Neural progenitor cell (in vitro differentiated cells): Measurements from ENCODE around the gene CLASRP. TPM values are rescaled to one million over a fixed set of nuclear protein-coding genes. Genes with fewer than 3 reads are reported as not detected.
A peak's percentile ranks its signal among the peaks of the same experiment; 100 is the strongest.

Source experiments
- DNase-seq: peaks from one replicate; pipeline ENCODE4 v3.0.0-alpha.2; 2016; ENCODE audit warnings: low spot score
- H2AFZ ChIP-seq: fragments of 200-600 bp; sonication (generic); replicated peaks from 2 replicates; pipeline ENCODE4 v1.6.1; 2016; ENCODE audit warnings: antibody characterized with exemption
- H3F3A ChIP-seq: fragments of 200-600 bp; sonication (generic); 2 replicates; pipeline ENCODE4 v1.6.1; 2016; ENCODE audit warnings: antibody characterized with exemption, low read depth
- H3K27ac ChIP-seq: fragments of 200-600 bp; sonication (generic); 2 replicates; pipeline ENCODE4 v1.5.1; 2016; ENCODE audit warnings: mild to moderate bottlenecking
- H3K27me3 ChIP-seq: fragments of 200-600 bp; sonication (generic); 2 replicates; pipeline ENCODE4 v1.6.1; 2016; ENCODE audit warnings: mild to moderate bottlenecking, moderate library complexity
- H3K36me3 ChIP-seq: fragments of 200-600 bp; sonication (generic); 2 replicates; pipeline ENCODE4 v1.5.1; 2016
- H3K4me1 ChIP-seq: fragments of 200-600 bp; sonication (generic); 2 replicates; pipeline ENCODE4 v1.6.1; 2016; ENCODE audit warnings: mixed run types
- H3K4me2 ChIP-seq: fragments of 200-600 bp; sonication (generic); 2 replicates; pipeline ENCODE4 v1.6.1; 2016
- H3K4me3 ChIP-seq: fragments of 200-600 bp; sonication (generic); 2 replicates; pipeline ENCODE4 v1.5.1; 2016
- H3K79me2 ChIP-seq: fragments of 200-600 bp; sonication (generic); 2 replicates; pipeline ENCODE4 v1.6.1; 2016; ENCODE audit warnings: low read depth
- H3K9ac ChIP-seq: fragments of 200-600 bp; sonication (generic); 2 replicates; pipeline ENCODE4 v1.6.1; 2016
- H3K9me3 ChIP-seq: fragments of 200-600 bp; sonication (generic); 2 replicates; pipeline ENCODE4 v1.5.1; 2016; ENCODE audit warnings: low read depth
- H4K20me1 ChIP-seq: fragments of 200-600 bp; sonication (generic); 2 replicates; pipeline ENCODE4 v1.6.1; 2016; ENCODE audit warnings: low read depth
- H3K27ac Mint-ChIP-seq: 3 replicates; pipeline ENCODE4 v1.8.0; 2021; ENCODE audit warnings: mixed read lengths
- H3K27me3 Mint-ChIP-seq: 2 replicates; pipeline ENCODE4 v1.8.0; 2022; ENCODE audit warnings: low read depth, mild to moderate bottlenecking, inconsistent platforms, moderate library complexity, mixed read lengths; ENCODE audit not compliant: insufficient read depth
- H3K36me3 Mint-ChIP-seq: 3 replicates; pipeline ENCODE4 v1.8.0; 2021; ENCODE audit warnings: mixed read lengths
- H3K4me1 Mint-ChIP-seq: 3 replicates; pipeline ENCODE4 v1.8.0; 2021; ENCODE audit warnings: mixed read lengths
- H3K4me3 Mint-ChIP-seq: 3 replicates; pipeline ENCODE4 v1.8.0; 2021; ENCODE audit warnings: mild to moderate bottlenecking, moderate library complexity, mixed read lengths
- H3K9me3 Mint-ChIP-seq: 3 replicates; pipeline ENCODE4 v1.8.0; 2020; ENCODE audit warnings: mixed read lengths
- CTCF ChIP-seq: fragments of 200-600 bp; sonication (generic); IDR thresholded peaks from 2 replicates; pipeline ENCODE4 v1.5.1; 2017; ENCODE audit warnings: antibody characterized with exemption, mild to moderate bottlenecking
- EZH2 ChIP-seq: fragments of 200-600 bp; sonication (generic); IDR thresholded peaks from 2 replicates; pipeline ENCODE4 v1.6.1; 2017; ENCODE audit warnings: antibody characterized with exemption, mild to moderate bottlenecking, moderate library complexity
- EZH2phosphoT487 ChIP-seq: fragments of 200-600 bp; sonication (generic); IDR thresholded peaks from 2 replicates; pipeline ENCODE4 v1.6.1; 2017; ENCODE audit warnings: antibody characterized with exemption
- total RNA-seq: library from RNA; depleted of rRNA; stranded (reverse); fragments of >200 nt; gene quantifications from 2 replicates; pipeline ENCODE4 v1.2.3, GENCODE V29; 2015; ENCODE audit warnings: low replicate concordance

CLASRP gene
- total RNA-seq, 1 donor from 2014 or later = 57.0 TPM

GRCh38 chr19:45100846-45101252 is 62.0 kb downstream of the CLASRP start:
- Histone ChIP-seq H3K27ac (no peak overlapping the region), H3K9me3 (no peaks in the 10 kb centered on the region), H3K79me2 (peaks cover 95% of the 10 kb centered on the region), H3K9ac (no peak overlapping the region), H3K36me3 (no peaks in the 10 kb centered on the region), H4K20me1 (peaks cover 100% of the 10 kb centered on the region), H2AFZ (no peak overlapping the region), H3K4me2 (no peak overlapping the region), H3F3A (peaks cover 23% of the 10 kb centered on the region), H3K27me3 (no peaks in the 10 kb centered on the region), H3K4me1 (peaks cover 36% of the 10 kb centered on the region), H3K4me3 (no peak overlapping the region)
- Mint-ChIP-seq H3K27ac (peak overlapping the region; percentile 4), H3K4me3 (peak overlapping the region; percentile 56), H3K9me3 (no peaks in the 10 kb centered on the region), H3K36me3 (peaks cover 8% of the 10 kb centered on the region), H3K27me3 (peaks cover 10% of the 10 kb centered on the region), H3K4me1 (peaks cover 89% of the 10 kb centered on the region)
- TF ChIP-seq EZH2 = no peak
- TF ChIP-seq EZH2phosphoT487 = no peak
- TF ChIP-seq CTCF = no peak
- DNase-seq = no peak

- Mint-ChIP-seq H3K4me3 (peak overlapping the region; percentile 24), H3K9me3 (no peaks in the 10 kb centered on the region), H3K27me3 (peaks cover 8% of the 10 kb centered on the region), H3K36me3 (peaks cover 1% of the 10 kb centered on the region), H3K27ac (no peak overlapping the region), H3K4me1 (peaks cover 79% of the 10 kb centered on the region)
- peaks cover 36% of the 10 kb centered on the region for H3K4me1 ChIP-seq
- no peaks in the 10 kb centered on the region for H3K27me3 ChIP-seq
- no peak overlapping the region for H3K27ac ChIP-seq
- peaks cover 100% of the 10 kb centered on the region for H4K20me1 ChIP-seq
- no peak overlapping the region for H3K9ac ChIP-seq
- H3K79me2 ChIP-seq = peaks cover 95% of the 10 kb centered on the region
- DNase-seq = no peak
- no peak overlapping the region for H3K4me2 ChIP-seq
- TF ChIP-seq EZH2phosphoT487 (no peak), CTCF (no peak), EZH2 (no peak)
- no peaks in the 10 kb centered on the region for H3K9me3 ChIP-seq
- no peak overlapping the region for H2AFZ ChIP-seq
- H3F3A ChIP-seq = peaks cover 23% of the 10 kb centered on the region
- no peak overlapping the region for H3K4me3 ChIP-seq
- H3K36me3 ChIP-seq = no peaks in the 10 kb centered on the region
Observed at GRCh38 chr19:45101806-45102205, 63.0 kb downstream of the CLASRP start.

- Histone ChIP-seq H3F3A (peaks cover 23% of the 10 kb centered on the region), H3K4me2 (peak overlapping the region; percentile 61), H3K9ac (no peak overlapping the region), H3K27ac (no peak overlapping the region), H4K20me1 (peaks cover 100% of the 10 kb centered on the region), H3K79me2 (peaks cover 95% of the 10 kb centered on the region), H2AFZ (no peak overlapping the region), H3K4me1 (peaks cover 36% of the 10 kb centered on the region), H3K4me3 (no peak overlapping the region), H3K9me3 (no peaks in the 10 kb centered on the region), H3K27me3 (no peaks in the 10 kb centered on the region), H3K36me3 (no peaks in the 10 kb centered on the region)
- Mint-ChIP-seq H3K27me3 (peaks cover 6% of the 10 kb centered on the region), H3K36me3 (no peaks in the 10 kb centered on the region), H3K4me3 (no peak overlapping the region), H3K4me1 (peaks cover 74% of the 10 kb centered on the region), H3K9me3 (no peaks in the 10 kb centered on the region), H3K27ac (no peak overlapping the region)
- no peak for TF ChIP-seq CTCF
- TF ChIP-seq EZH2 = no peak
- no peak for TF ChIP-seq EZH2phosphoT487
- no peak for DNase-seq
Observed at GRCh38 chr19:45102481-45102880, 63.6 kb downstream of the CLASRP start.

GRCh38 chr19:45103156-45103507 is 64.3 kb downstream of the CLASRP start:
- Mint-ChIP-seq H3K36me3 (no peaks in the 10 kb centered on the region), H3K27ac (no peak overlapping the region), H3K27me3 (peaks cover 6% of the 10 kb centered on the region), H3K9me3 (no peaks in the 10 kb centered on the region), H3K4me1 (peaks cover 67% of the 10 kb centered on the region), H3K4me3 (no peak overlapping the region)
- H3K27ac ChIP-seq = peak overlapping the region; percentile 75
- peak overlapping the region; percentile 17 for H3K4me3 ChIP-seq
- H3K4me1 ChIP-seq = peaks cover 36% of the 10 kb centered on the region
- peaks cover 95% of the 10 kb centered on the region for H3K79me2 ChIP-seq
- no peak overlapping the region for H2AFZ ChIP-seq
- no peaks in the 10 kb centered on the region for H3K9me3 ChIP-seq
- H4K20me1 ChIP-seq = peaks cover 100% of the 10 kb centered on the region
- H3K9ac ChIP-seq = no peak overlapping the region
- H3K27me3 ChIP-seq = no peaks in the 10 kb centered on the region
- H3K4me2 ChIP-seq = peak overlapping the region; percentile 61
- H3K36me3 ChIP-seq = no peaks in the 10 kb centered on the region
- DNase-seq = no peak
- TF ChIP-seq EZH2phosphoT487 = no peak
- peaks cover 23% of the 10 kb centered on the region for H3F3A ChIP-seq
